GM21576 (cell line): ENCODE data around the gene ZRANB1.

Experiments used
- ATAC-seq: cut with Tn5 transposase; IDR thresholded peaks from one replicate; pipeline ENCODE4 v1.9.1; 2021; ENCODE audit warnings: mild to moderate bottlenecking, moderate library complexity; ENCODE audit not compliant: unreplicated experiment

Gene ZRANB1

GRCh38 chr10:125033146-125033924 is 91.4 kb downstream of the ZRANB1 start:
- ATAC-seq = no peak

- no peak for ATAC-seq
These were observed 92.8 kb downstream of the ZRANB1 start for GRCh38 chr10:125034675-125035074.

- ATAC-seq = no peak
These were observed 93.2 kb downstream of the ZRANB1 start for GRCh38 chr10:125035136-125035535.

GRCh38 chr10:125035588-125036295 is 93.8 kb downstream of the ZRANB1 start:
- no peak for ATAC-seq

GRCh38 chr10:125037145-125037877 is 95.4 kb downstream of the ZRANB1 start:
- ATAC-seq = no peak
